Stimulated activated CD8-positive, alpha-beta memory T cell treated with anti-CD3 and anti-CD28 coated beads, Interleukin-4, amount 100 ng/mL, for 24 hours (primary cell): ENCODE results near the gene SCO2.

ENCODE experiments used
- DNase-seq: peaks from one replicate; pipeline ENCODE4 v3.0.0-alpha.2; 2020; ENCODE audit warnings: low read depth

SCO2 gene

GRCh38 chr22:50498322-50498890, 27.0 kb downstream of the SCO2 start:
- peak; percentile 52 for DNase-seq

GRCh38 chr22:50497093-50497492, 28.3 kb downstream of the SCO2 start:
- DNase-seq: no peak

- DNase-seq: no peak
These were observed 34.7 kb downstream of the SCO2 start for GRCh38 chr22:50490531-50491308.

- no peak for DNase-seq
These were observed 35.8 kb downstream of the SCO2 start for GRCh38 chr22:50489363-50490243.

GRCh38 chr22:50488886-50489285, 36.5 kb downstream of the SCO2 start:
- no peak for DNase-seq

GRCh38 chr22:50488006-50488677, 37.3 kb downstream of the SCO2 start:
- DNase-seq: no peak

- DNase-seq: no peak
These were observed 38.0 kb downstream of the SCO2 start for GRCh38 chr22:50487290-50488005.

GRCh38 chr22:50486561-50487289, 38.7 kb downstream of the SCO2 start, which contains the start of gene MIOX:
MIOX (plus strand) TSS chr22:50486859; CDS start chr22:50486898, 39 bp downstream.
- no peak for DNase-seq

GRCh38 chr22:50485221-50486131, 39.9 kb downstream of the SCO2 start:
- DNase-seq: no peak

- DNase-seq: no peak
These were observed 41.2 kb downstream of the SCO2 start for GRCh38 chr22:50483977-50484853.

GRCh38 chr22:50483556-50483955, 41.8 kb downstream of the SCO2 start:
- no peak for DNase-seq

- no peak for DNase-seq
These were observed 42.3 kb downstream of the SCO2 start for GRCh38 chr22:50483106-50483505.

- DNase-seq: no peak
These were observed 43.0 kb downstream of the SCO2 start for GRCh38 chr22:50482107-50483074.

- DNase-seq: peak; percentile 52
These were observed 43.8 kb downstream of the SCO2 start, which contains the start of gene ADM2 for GRCh38 chr22:50481440-50482106. ADM2 (plus strand) TSS chr22:50481543; CDS start chr22:50481848, 305 bp downstream.

GRCh38 chr22:50481045-50481439, 44.4 kb downstream of the SCO2 start:
- no peak for DNase-seq

GRCh38 chr22:50479721-50480120, 45.7 kb downstream of the SCO2 start:
- no peak for DNase-seq

- DNase-seq: no peak
These were observed 47.5 kb downstream of the SCO2 start for GRCh38 chr22:50477923-50478322.
